DND-41 (cell line): Measurements from ENCODE around the gene RBP5.

Experiments used
- EZH2 ChIP-seq: IDR thresholded peaks from 3 replicates; pipeline ENCODE4 v1.6.1; 2012; ENCODE audit warnings: borderline replicate concordance, low read depth, mild to moderate bottlenecking, moderate library complexity, low read length, inconsistent platforms; ENCODE audit not compliant: severe bottlenecking
- TF ChIP-seq, protein P1 (sequence below): IDR thresholded peaks from 2 replicates; pipeline ENCODE4 v1.5.1; 2012; ENCODE audit warnings: borderline replicate concordance, low read length, moderate library complexity, mild to moderate bottlenecking; ENCODE audit not compliant: poor library complexity, severe bottlenecking; ENCODE audit errors: extremely low read depth

DNA sequence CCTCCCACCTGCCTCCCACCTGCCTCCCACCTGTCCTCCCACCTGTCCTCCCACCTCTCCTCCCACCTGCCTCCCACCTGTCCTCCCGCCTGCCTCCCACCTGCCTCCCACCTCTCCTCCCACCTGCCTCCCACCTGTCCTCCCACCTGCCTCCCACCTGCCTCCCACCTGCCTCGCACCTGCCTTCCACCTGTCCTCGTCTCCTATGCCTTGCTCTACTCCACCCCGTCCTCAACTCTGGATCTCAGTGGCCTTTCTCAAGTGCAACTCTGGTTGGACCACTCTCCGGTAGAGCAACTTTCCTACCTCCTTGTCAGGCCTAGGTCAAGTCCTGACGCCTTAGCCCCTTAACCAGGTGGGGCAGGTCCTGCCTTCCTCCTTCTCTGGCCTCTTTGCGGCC, 31.5 kb upstream of the RBP5 start:
- TF ChIP-seq, protein P1, sequence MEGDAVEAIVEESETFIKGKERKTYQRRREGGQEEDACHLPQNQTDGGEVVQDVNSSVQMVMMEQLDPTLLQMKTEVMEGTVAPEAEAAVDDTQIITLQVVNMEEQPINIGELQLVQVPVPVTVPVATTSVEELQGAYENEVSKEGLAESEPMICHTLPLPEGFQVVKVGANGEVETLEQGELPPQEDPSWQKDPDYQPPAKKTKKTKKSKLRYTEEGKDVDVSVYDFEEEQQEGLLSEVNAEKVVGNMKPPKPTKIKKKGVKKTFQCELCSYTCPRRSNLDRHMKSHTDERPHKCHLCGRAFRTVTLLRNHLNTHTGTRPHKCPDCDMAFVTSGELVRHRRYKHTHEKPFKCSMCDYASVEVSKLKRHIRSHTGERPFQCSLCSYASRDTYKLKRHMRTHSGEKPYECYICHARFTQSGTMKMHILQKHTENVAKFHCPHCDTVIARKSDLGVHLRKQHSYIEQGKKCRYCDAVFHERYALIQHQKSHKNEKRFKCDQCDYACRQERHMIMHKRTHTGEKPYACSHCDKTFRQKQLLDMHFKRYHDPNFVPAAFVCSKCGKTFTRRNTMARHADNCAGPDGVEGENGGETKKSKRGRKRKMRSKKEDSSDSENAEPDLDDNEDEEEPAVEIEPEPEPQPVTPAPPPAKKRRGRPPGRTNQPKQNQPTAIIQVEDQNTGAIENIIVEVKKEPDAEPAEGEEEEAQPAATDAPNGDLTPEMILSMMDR, result no peak
- no peak for TF ChIP-seq EZH2
